ENCODE measurements around the gene GUCY2F. TPM values are rescaled to one million over a fixed set of nuclear protein-coding genes. Genes with fewer than 3 reads are reported as not detected.

GUCY2F gene
- polyA plus RNA-seq, 2 of the 4 experiments (the other 2 are of a cell fraction), result not detected

- DNase-seq (ENCODE audit: low read depth in 1 of 2, low spot score in 1 of 2) (no peak), FAIRE-seq (no peak), ATAC-seq (no peak)
- WGBS (ENCODE audit: missing lambda C conversion rate), result 0% methylated on average over 2 of the region's 2 CpGs
- no peak overlapping the region for H3K27ac ChIP-seq
- ChIA-PET POLR2A (no interaction called here), CTCF (interaction anchor here (2.6 kb wide), 1 partner anchor 22 kb away, joined by 9 read pairs; no protein-coding TSS in a partner anchor)
- H3K4me3 ChIP-seq, result no peak overlapping the region
- TF ChIP-seq FOXS1 (CRISPR knock-in tag; IDR thresholded peaks at IDR 0.05) (no peak), HES2 (IDR thresholded peaks at IDR 0.05) (no peak), RNF2 (IDR thresholded peaks at IDR 0.05; ENCODE audit: borderline replicate concordance, low read depth) (no peak), USF2 (IDR thresholded peaks at IDR 0.05) (no peak), EHMT2 (IDR thresholded peaks at IDR 0.05; ENCODE audit: low read depth) (no peak), NFE2L2 (conservative IDR thresholded peaks at IDR 0.05; ENCODE audit: low read length) (no peak), MAFK (IDR thresholded peaks at IDR 0.05; ENCODE audit: partially characterized antibody) (no peak), ATOH8 (CRISPR knock-in tag; IDR thresholded peaks at IDR 0.05; ENCODE audit: low read depth) (no peak), SREBF2 (IDR thresholded peaks at IDR 0.05) (no peak), CEBPB (IDR thresholded peaks at IDR 0.05) (no peak), ESRRA (IDR thresholded peaks at IDR 0.05; ENCODE audit: borderline replicate concordance, low read length) (no peak), HDAC2 (IDR thresholded peaks at IDR 0.05) (no peak), CBX2 (IDR thresholded peaks at IDR 0.05; ENCODE audit: borderline replicate concordance, low read depth) (no peak), RAD21 (conservative IDR thresholded peaks at IDR 0.05 in 1 of 2, IDR thresholded peaks at IDR 0.05 in 1 of 2) (no peak), ZFP36 (IDR thresholded peaks at IDR 0.05; ENCODE audit: borderline replicate concordance, partially characterized antibody) (no peak)
- no peak overlapping the region for H3K4me2 ChIP-seq
- H3K9me3 ChIP-seq, result no peaks in the 10 kb centered on the region
- H3K4me1 ChIP-seq, result no peaks in the 10 kb centered on the region
Measured at GRCh38 chrX:109463784-109464183, 18.1 kb downstream of the GUCY2F start.

GRCh38 chrX:109448282-109448938 is 33.5 kb downstream of the GUCY2F start:
- CTCF ChIA-PET, result no interaction called here
- Histone ChIP-seq H3K4me3 (no peak overlapping the region), H3K9me3 (no peaks in the 10 kb centered on the region), H3K27ac (no peak overlapping the region), H3K4me1 (no peaks in the 10 kb centered on the region), H3K4me2 (no peak overlapping the region)
- DNase-seq (ENCODE audit: low read depth in 1 of 2, low spot score in 1 of 2), result no peak
- no peak for TF ChIP-seq JUN (IDR thresholded peaks at IDR 0.05)
- TF ChIP-seq ZC3H11A (IDR thresholded peaks at IDR 0.05), result no peak
- TF ChIP-seq MAFK (IDR thresholded peaks at IDR 0.05; ENCODE audit: partially characterized antibody), result no peak
- no peak for TF ChIP-seq HDAC2 (IDR thresholded peaks at IDR 0.05)
- TF ChIP-seq EP300 (IDR thresholded peaks at IDR 0.05), result no peak
- TF ChIP-seq CEBPB (IDR thresholded peaks at IDR 0.05), result no peak
- 10% methylated on average over 3 of the region's 3 CpGs for WGBS (ENCODE audit: missing lambda C conversion rate)
- POLR2A ChIA-PET, result no interaction called here
- no peak for ATAC-seq
- peak; percentile 74 for FAIRE-seq

GRCh38 chrX:109441266-109441665 is 40.6 kb downstream of the GUCY2F start:
- POLR2A ChIA-PET, result no interaction called here
- CTCF ChIA-PET, result interaction anchor here (0.6 kb wide), 1 partner anchor 1220 kb away, joined by 3 read pairs; no protein-coding TSS in a partner anchor
- Histone ChIP-seq H3K4me1 (no peaks in the 10 kb centered on the region), H3K9me3 (no peaks in the 10 kb centered on the region), H3K27ac (no peak overlapping the region), H3K4me3 (no peak overlapping the region), H3K4me2 (no peak overlapping the region)
- no peak for ATAC-seq
- no peak for DNase-seq (ENCODE audit: low read depth in 1 of 2, low spot score in 1 of 2)
- 3% methylated on average over 2 of the region's 2 CpGs for WGBS (ENCODE audit: missing lambda C conversion rate)
- TF ChIP-seq CTCF (IDR thresholded peaks at IDR 0.05) (no peak), TP53 (CRISPR knock-in tag; IDR thresholded peaks at IDR 0.05) (no peak), CHD2 (IDR thresholded peaks at IDR 0.05; ENCODE audit: low read length, partially characterized antibody) (no peak), RAD21 (conservative IDR thresholded peaks at IDR 0.05 in 1 of 2, IDR thresholded peaks at IDR 0.05 in 1 of 2) (no peak), E2F6 (IDR thresholded peaks at IDR 0.05; ENCODE audit: borderline replicate concordance, low read depth) (no peak), ZNF302 (CRISPR knock-in tag; IDR thresholded peaks at IDR 0.05) (no peak), CBX8 (IDR thresholded peaks at IDR 0.05) (no peak), CBX2 (IDR thresholded peaks at IDR 0.05; ENCODE audit: borderline replicate concordance, low read depth) (no peak), POLR2AphosphoS2 (conservative IDR thresholded peaks at IDR 0.05; ENCODE audit: low read length) (no peak), JUNB (IDR thresholded peaks at IDR 0.05) (no peak), CHD4 (IDR thresholded peaks at IDR 0.05; ENCODE audit: borderline replicate concordance) (no peak), MAZ (IDR thresholded peaks at IDR 0.05; ENCODE audit: borderline replicate concordance, low read depth, low read length) (no peak), FOSB (CRISPR knock-in tag; IDR thresholded peaks at IDR 0.05) (no peak), ZC3H11A (IDR thresholded peaks at IDR 0.05) (no peak), EP300 (IDR thresholded peaks at IDR 0.05) (no peak), MAFK (IDR thresholded peaks at IDR 0.05; ENCODE audit: partially characterized antibody) (no peak), RARB (CRISPR knock-in tag; IDR thresholded peaks at IDR 0.05) (no peak)
- no peak for FAIRE-seq

Data from A549 (cell line).